Trophoblast cell (in vitro differentiated cells and primary cell): Measurements from ENCODE around the gene MAML2.

Source experiments
- DNase-seq, 2 donors: peaks; one replicate each; pipeline ENCODE4 v3.0.0-alpha.2; 2016
- H2AFZ ChIP-seq: 2 replicates; pipeline ENCODE4 v1.6.1; 2013; ENCODE audit warnings: low read length, moderate library complexity, mild to moderate bottlenecking; ENCODE audit not compliant: insufficient read depth, poor library complexity
- H2AK5ac ChIP-seq: 2 replicates; pipeline ENCODE4 v1.6.1; 2013; ENCODE audit warnings: mild to moderate bottlenecking, low read length
- H2BK120ac ChIP-seq: 2 replicates; pipeline ENCODE4 v1.6.1; 2013; ENCODE audit warnings: low read length, mild to moderate bottlenecking, moderate library complexity; ENCODE audit not compliant: insufficient read depth, poor library complexity
- H2BK12ac ChIP-seq: 2 replicates; pipeline ENCODE4 v1.6.1; 2013; ENCODE audit warnings: mild to moderate bottlenecking, low read length, moderate library complexity
- H2BK5ac ChIP-seq: 2 replicates; pipeline ENCODE4 v1.6.1; 2013; ENCODE audit warnings: low read length, low read depth, moderate library complexity, mild to moderate bottlenecking; ENCODE audit not compliant: poor library complexity
- H3K14ac ChIP-seq: 2 replicates; pipeline ENCODE4 v1.6.1; 2013; ENCODE audit warnings: mild to moderate bottlenecking, low read length
- H3K18ac ChIP-seq: 2 replicates; pipeline ENCODE4 v1.6.1; 2013; ENCODE audit warnings: mild to moderate bottlenecking, low read length
- H3K23ac ChIP-seq: 2 replicates; pipeline ENCODE4 v1.6.1; 2013; ENCODE audit warnings: low read length
- H3K27ac ChIP-seq: 2 replicates; pipeline ENCODE4 v1.5.1; 2013; ENCODE audit warnings: low read depth, mild to moderate bottlenecking, inconsistent platforms, low read length, moderate library complexity
- H3K27me3 ChIP-seq: 2 replicates; pipeline ENCODE4 v1.6.1; 2013; ENCODE audit warnings: inconsistent platforms, mild to moderate bottlenecking, low read length, moderate library complexity; ENCODE audit not compliant: insufficient read depth
- H3K36me3 ChIP-seq, 2 experiments: 1 replicate in 1 of 2; 2 replicates in 1 of 2; pipeline ENCODE4 v1.6.1; 2013; ENCODE audit warnings: low read length in 2 of 2, mild to moderate bottlenecking in 2 of 2, moderate library complexity in 1 of 2; ENCODE audit not compliant: insufficient read depth in 2 of 2, control insufficient read depth in 1 of 2
- H3K4ac ChIP-seq: 2 replicates; pipeline ENCODE4 v1.6.1; 2013; ENCODE audit warnings: low read depth, mild to moderate bottlenecking, low read length, moderate library complexity
- H3K4me1 ChIP-seq, 2 experiments: 1 replicate in 1 of 2; 2 replicates in 1 of 2; pipeline ENCODE4 v1.6.1; 2013; ENCODE audit warnings: low read length in 2 of 2, mild to moderate bottlenecking in 2 of 2, moderate library complexity in 1 of 2; ENCODE audit not compliant: insufficient read depth in 2 of 2, control insufficient read depth in 1 of 2
- H3K4me2 ChIP-seq: 2 replicates; pipeline ENCODE4 v1.6.1; 2013; ENCODE audit warnings: inconsistent platforms, mild to moderate bottlenecking, low read length, moderate library complexity
- H3K4me3 ChIP-seq: 2 replicates; pipeline ENCODE4 v1.5.1; 2013; ENCODE audit warnings: mild to moderate bottlenecking, low read depth, low read length, inconsistent platforms
- H3K79me1 ChIP-seq: one replicate; pipeline ENCODE4 v1.6.1; 2013; ENCODE audit warnings: low read length
- H3K79me2 ChIP-seq: 2 replicates; pipeline ENCODE4 v1.6.1; 2013; ENCODE audit warnings: low read length, mild to moderate bottlenecking; ENCODE audit not compliant: control insufficient read depth, insufficient read depth, poor library complexity
- H3K9ac ChIP-seq: 2 replicates; pipeline ENCODE4 v1.6.1; 2013; ENCODE audit warnings: mild to moderate bottlenecking, low read length
- H3K9me3 ChIP-seq: 2 replicates; pipeline ENCODE4 v1.6.1; 2013; ENCODE audit warnings: low read depth, mild to moderate bottlenecking, control low read depth, inconsistent platforms, low read length; ENCODE audit not compliant: insufficient read depth
- H4K12ac ChIP-seq: 2 replicates; pipeline ENCODE4 v1.6.1; 2013; ENCODE audit warnings: low read depth, mild to moderate bottlenecking, low read length, moderate library complexity
- H4K8ac ChIP-seq: 2 replicates; pipeline ENCODE4 v1.6.1; 2013; ENCODE audit warnings: low read depth, mild to moderate bottlenecking, low read length, moderate library complexity
- H4K91ac ChIP-seq: one replicate; pipeline ENCODE4 v1.6.1; 2013; ENCODE audit warnings: low read depth, mild to moderate bottlenecking, low read length, moderate library complexity
- WGBS: extraction: QIAGEN DNeasy Blood & Tissue Kit; methylation state at CpG from one replicate; pipeline ENCODE4 v1.1.7; 2013; ENCODE audit warnings: missing lambda C conversion rate; ENCODE audit not compliant: insufficient read length, insufficient coverage; ENCODE audit errors: extremely low coverage; 5-methylcytosine and 5-hydroxymethylcytosine counted together

The MAML2 gene

GRCh38 chr11:96179905-96180304 lies 163.1 kb downstream of the MAML2 start:
- Histone ChIP-seq H2BK5ac (no peak overlapping the region), H3K4me1 (peaks cover 0 to 3% of the 10 kb centered on the region in 2 experiments), H3K14ac (no peak overlapping the region), H4K8ac (no peak overlapping the region), H2BK12ac (no peak overlapping the region), H2AFZ (no peak overlapping the region), H3K9ac (no peak overlapping the region), H3K79me2 (peaks cover 1% of the 10 kb centered on the region), H3K27me3 (no peaks in the 10 kb centered on the region), H4K12ac (no peak overlapping the region), H3K36me3 (peaks cover 2 to 6% of the 10 kb centered on the region in 2 experiments), H3K4ac (no peak overlapping the region), H3K18ac (no peak overlapping the region), H2BK120ac (no peak overlapping the region), H3K79me1 (no peaks in the 10 kb centered on the region), H3K4me2 (no peak overlapping the region), H3K9me3 (no peaks in the 10 kb centered on the region), H3K23ac (no peak overlapping the region), H3K27ac (no peak overlapping the region), H4K91ac (no peak overlapping the region), H3K4me3 (no peak overlapping the region), H2AK5ac (no peak overlapping the region)
- no CpG with 5 or more reads among the region's 4 CpGs for WGBS
- no peak for DNase-seq

DNA sequence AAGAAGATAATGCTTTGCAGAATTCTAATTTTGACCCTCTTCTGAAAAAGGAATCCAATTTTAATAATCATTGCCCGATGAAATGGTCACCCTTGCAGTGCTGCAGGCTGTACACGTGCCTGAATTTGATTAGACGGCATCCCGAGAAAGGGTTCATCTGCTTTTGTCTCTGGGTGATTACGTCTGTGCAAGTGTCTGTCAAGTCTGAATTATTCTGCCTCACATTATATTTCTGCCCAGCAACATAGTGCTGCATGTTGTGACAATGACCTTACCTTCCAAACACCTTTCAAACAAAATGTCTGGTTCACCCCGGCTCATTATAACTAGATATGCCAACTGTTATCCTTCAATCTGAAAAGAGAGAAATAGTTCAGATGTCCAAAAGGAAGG lies 164.1 kb downstream of the MAML2 start:
- Histone ChIP-seq H3K27me3 (no peaks in the 10 kb centered on the region), H2AFZ (no peak overlapping the region), H3K36me3 (peaks cover 2 to 6% of the 10 kb centered on the region in 2 experiments), H3K79me1 (no peaks in the 10 kb centered on the region), H3K27ac (no peak overlapping the region), H2BK5ac (no peak overlapping the region), H3K9me3 (no peaks in the 10 kb centered on the region), H4K12ac (no peak overlapping the region), H3K14ac (no peak overlapping the region), H4K8ac (no peak overlapping the region), H3K4me3 (no peak overlapping the region), H2BK120ac (no peak overlapping the region), H4K91ac (no peak overlapping the region), H3K4ac (no peak overlapping the region), H2BK12ac (no peak overlapping the region), H2AK5ac (no peak overlapping the region), H3K23ac (no peak overlapping the region), H3K9ac (no peak overlapping the region), H3K79me2 (peaks cover 1% of the 10 kb centered on the region), H3K18ac (no peak overlapping the region), H3K4me2 (no peak overlapping the region), H3K4me1 (peaks cover 0 to 3% of the 10 kb centered on the region in 2 experiments)
- DNase-seq: no peak
- no CpG with 5 or more reads among the region's 6 CpGs for WGBS

GRCh38 chr11:96178049-96178886 lies 164.7 kb downstream of the MAML2 start:
- no peak for DNase-seq

GRCh38 chr11:96177146-96177545 lies 165.8 kb downstream of the MAML2 start:
- Histone ChIP-seq H3K36me3 (peaks cover 2 to 8% of the 10 kb centered on the region in 2 experiments), H3K4ac (no peak overlapping the region), H3K23ac (no peak overlapping the region), H3K79me1 (no peaks in the 10 kb centered on the region), H2AK5ac (no peak overlapping the region), H2BK120ac (no peak overlapping the region), H3K14ac (no peak overlapping the region), H3K18ac (no peak overlapping the region), H2BK5ac (no peak overlapping the region), H4K8ac (no peak overlapping the region), H3K79me2 (peaks cover 1% of the 10 kb centered on the region), H3K4me2 (no peak overlapping the region), H4K91ac (no peak overlapping the region), H3K27ac (no peak overlapping the region), H2BK12ac (no peak overlapping the region), H2AFZ (no peak overlapping the region), H3K27me3 (no peaks in the 10 kb centered on the region), H3K4me3 (no peak overlapping the region), H3K4me1 (peaks cover 5 to 7% of the 10 kb centered on the region in 2 experiments), H3K9me3 (no peaks in the 10 kb centered on the region), H4K12ac (no peak overlapping the region), H3K9ac (no peak overlapping the region)
- DNase-seq: no peak
- no CpG with 5 or more reads among the region's 3 CpGs for WGBS

More at GRCh38 chr11:96178049-96178886, 164.7 kb downstream of the MAML2 start:
- Histone ChIP-seq H2BK12ac (peak overlapping the region; percentile 72), H3K79me1 (no peaks in the 10 kb centered on the region), H3K9me3 (no peaks in the 10 kb centered on the region), H3K79me2 (peaks cover 1% of the 10 kb centered on the region), H4K12ac (no peak overlapping the region), H3K27me3 (no peaks in the 10 kb centered on the region), H4K8ac (peak overlapping the region; percentile 59), H3K36me3 (peaks cover 2 to 8% of the 10 kb centered on the region in 2 experiments), H3K14ac (peak overlapping the region; percentile 12), H3K4ac (no peak overlapping the region), H3K4me2 (no peak overlapping the region), H2BK120ac (no peak overlapping the region), H3K23ac (no peak overlapping the region), H2AFZ (no peak overlapping the region), H3K27ac (no peak overlapping the region), H2BK5ac (peak overlapping the region; percentile 17), H4K91ac (no peak overlapping the region), H2AK5ac (no peak overlapping the region), H3K4me1 (peaks cover 3 to 6% of the 10 kb centered on the region in 2 experiments), H3K18ac (peak overlapping the region; percentile 84), H3K9ac (no peak overlapping the region), H3K4me3 (no peak overlapping the region)
- no CpG with 5 or more reads among the region's 12 CpGs for WGBS
